PC-9 (cell line): ENCODE results near the gene KLK13.

ENCODE experiments used
- EZH2 ChIP-seq: fragments of 200-600 bp; sonication (generic); IDR thresholded peaks from 2 replicates; pipeline ENCODE4 v1.8.0; 2017; ENCODE audit warnings: antibody characterized with exemption, low read depth
- TF ChIP-seq, protein P1 (sequence below): fragments of 200-600 bp; sonication (generic); conservative IDR thresholded peaks from 2 replicates; pipeline ENCODE4 v1.6.1; 2017; ENCODE audit warnings: mixed run types, antibody characterized with exemption, mild to moderate bottlenecking, moderate library complexity

DNA sequence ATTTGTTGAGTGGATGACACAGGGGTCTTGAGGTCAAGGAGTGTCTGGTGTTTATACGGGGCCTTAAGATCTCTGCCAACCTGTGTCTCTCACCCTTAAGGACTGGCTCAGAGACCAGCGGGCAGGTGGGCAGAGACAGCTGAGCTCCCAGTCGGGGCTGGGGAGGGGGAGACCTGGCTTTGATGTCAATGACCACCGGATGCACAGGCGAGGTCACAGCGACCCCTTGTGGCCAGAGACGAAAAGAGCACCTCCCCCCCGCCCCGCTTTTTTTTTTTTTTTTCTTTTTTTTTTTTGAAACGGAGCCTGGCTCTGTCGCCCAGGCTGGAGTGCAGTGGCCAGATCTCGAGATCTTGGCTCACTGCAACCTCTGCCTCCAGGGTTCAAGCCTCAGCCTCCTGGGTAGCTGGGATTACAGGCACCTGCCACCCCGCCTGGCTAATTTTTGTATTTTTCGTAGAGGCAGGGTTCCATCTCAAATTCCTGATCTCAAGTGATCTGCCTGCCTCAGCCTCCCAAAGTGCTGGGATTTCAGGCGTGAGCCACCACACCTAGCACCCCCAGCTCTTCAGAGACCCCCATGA lies 29.9 kb upstream of the KLK13 start:
- TF ChIP-seq, protein P1, sequence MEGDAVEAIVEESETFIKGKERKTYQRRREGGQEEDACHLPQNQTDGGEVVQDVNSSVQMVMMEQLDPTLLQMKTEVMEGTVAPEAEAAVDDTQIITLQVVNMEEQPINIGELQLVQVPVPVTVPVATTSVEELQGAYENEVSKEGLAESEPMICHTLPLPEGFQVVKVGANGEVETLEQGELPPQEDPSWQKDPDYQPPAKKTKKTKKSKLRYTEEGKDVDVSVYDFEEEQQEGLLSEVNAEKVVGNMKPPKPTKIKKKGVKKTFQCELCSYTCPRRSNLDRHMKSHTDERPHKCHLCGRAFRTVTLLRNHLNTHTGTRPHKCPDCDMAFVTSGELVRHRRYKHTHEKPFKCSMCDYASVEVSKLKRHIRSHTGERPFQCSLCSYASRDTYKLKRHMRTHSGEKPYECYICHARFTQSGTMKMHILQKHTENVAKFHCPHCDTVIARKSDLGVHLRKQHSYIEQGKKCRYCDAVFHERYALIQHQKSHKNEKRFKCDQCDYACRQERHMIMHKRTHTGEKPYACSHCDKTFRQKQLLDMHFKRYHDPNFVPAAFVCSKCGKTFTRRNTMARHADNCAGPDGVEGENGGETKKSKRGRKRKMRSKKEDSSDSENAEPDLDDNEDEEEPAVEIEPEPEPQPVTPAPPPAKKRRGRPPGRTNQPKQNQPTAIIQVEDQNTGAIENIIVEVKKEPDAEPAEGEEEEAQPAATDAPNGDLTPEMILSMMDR: peak; percentile 94
- no peak for TF ChIP-seq EZH2
